WTC11 (cell line): ENCODE results near the gene OSBP2.

ENCODE experiments used
- ESRRA ChIP-seq: sonication (generic); formaldehyde crosslinking; IDR thresholded peaks from 2 replicates; pipeline ENCODE4 v1.8.1; 2022; ENCODE audit warnings: mild to moderate bottlenecking, missing genetic modification reagents, borderline replicate concordance
- TEAD4 ChIP-seq: sonication (generic); formaldehyde crosslinking; IDR thresholded peaks from 2 replicates; pipeline ENCODE4 v1.8.0; 2022; ENCODE audit warnings: mild to moderate bottlenecking, missing genetic modification reagents
- ZNF416 ChIP-seq: fragments of 250-450 bp; sonication (Bioruptor Pico); IDR thresholded peaks from 2 replicates; pipeline ENCODE4 v1.9.0; 2021; ENCODE audit warnings: mild to moderate bottlenecking, inconsistent platforms
- TF ChIP-seq, protein P1 (sequence below): fragments of 200-600 bp; IDR thresholded peaks from 2 replicates; pipeline ENCODE4 v1.8.0; 2022; ENCODE audit warnings: antibody characterized with exemption

DNA sequence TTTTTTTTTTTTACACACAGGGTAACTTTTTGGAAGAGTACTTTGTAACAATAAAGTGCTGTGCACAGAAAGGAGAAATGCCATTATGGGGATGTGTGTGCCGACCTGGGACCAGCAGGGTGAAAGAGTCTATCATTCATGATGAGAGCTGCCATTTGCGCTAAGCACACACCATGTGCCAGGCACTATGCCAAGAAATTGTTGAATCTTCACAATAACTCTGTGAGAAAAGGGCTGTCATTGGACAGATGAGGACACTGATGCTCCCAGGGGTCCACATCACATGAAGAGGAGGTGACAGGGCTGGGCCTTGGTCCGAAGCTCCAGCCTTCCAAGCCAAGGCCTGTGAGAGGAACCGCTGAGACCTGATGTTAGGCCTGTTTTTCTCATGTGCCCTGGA is 32.6 kb upstream of the OSBP2 start:
- TF ChIP-seq TEAD4 (CRISPR knock-in tag) (no peak), ESRRA (CRISPR knock-in tag) (no peak), ZNF416 (CRISPR knock-in tag) (no peak)
- TF ChIP-seq, protein P1, sequence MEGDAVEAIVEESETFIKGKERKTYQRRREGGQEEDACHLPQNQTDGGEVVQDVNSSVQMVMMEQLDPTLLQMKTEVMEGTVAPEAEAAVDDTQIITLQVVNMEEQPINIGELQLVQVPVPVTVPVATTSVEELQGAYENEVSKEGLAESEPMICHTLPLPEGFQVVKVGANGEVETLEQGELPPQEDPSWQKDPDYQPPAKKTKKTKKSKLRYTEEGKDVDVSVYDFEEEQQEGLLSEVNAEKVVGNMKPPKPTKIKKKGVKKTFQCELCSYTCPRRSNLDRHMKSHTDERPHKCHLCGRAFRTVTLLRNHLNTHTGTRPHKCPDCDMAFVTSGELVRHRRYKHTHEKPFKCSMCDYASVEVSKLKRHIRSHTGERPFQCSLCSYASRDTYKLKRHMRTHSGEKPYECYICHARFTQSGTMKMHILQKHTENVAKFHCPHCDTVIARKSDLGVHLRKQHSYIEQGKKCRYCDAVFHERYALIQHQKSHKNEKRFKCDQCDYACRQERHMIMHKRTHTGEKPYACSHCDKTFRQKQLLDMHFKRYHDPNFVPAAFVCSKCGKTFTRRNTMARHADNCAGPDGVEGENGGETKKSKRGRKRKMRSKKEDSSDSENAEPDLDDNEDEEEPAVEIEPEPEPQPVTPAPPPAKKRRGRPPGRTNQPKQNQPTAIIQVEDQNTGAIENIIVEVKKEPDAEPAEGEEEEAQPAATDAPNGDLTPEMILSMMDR = no peak
